HS-27A (cell line): Measurements from ENCODE around the gene MARCKSL1.

Experiments
- DNase-seq: peaks from one replicate; pipeline ENCODE4 v3.0.0-alpha.2; 2012; ENCODE audit warnings: low read depth, missing footprints

Gene MARCKSL1

GRCh38 chr1:32352831-32353383 lies 16.9 kb upstream of the MARCKSL1 start:
- DNase-seq = no peak

GRCh38 chr1:32352239-32352745 lies 16.3 kb upstream of the MARCKSL1 start:
- DNase-seq = no peak

GRCh38 chr1:32351399-32352238 lies 15.6 kb upstream of the MARCKSL1 start:
- peak; percentile 83 for DNase-seq

GRCh38 chr1:32350785-32351398 lies 14.9 kb upstream of the MARCKSL1 start:
- DNase-seq = no peak

- no peak for DNase-seq
These were observed 13.2 kb upstream of the MARCKSL1 start for GRCh38 chr1:32349211-32349708.

GRCh38 chr1:32346532-32347157 lies 10.6 kb upstream of the MARCKSL1 start:
- no peak for DNase-seq

GRCh38 chr1:32345289-32345827 lies 9.3 kb upstream of the MARCKSL1 start:
- no peak for DNase-seq

GRCh38 chr1:32342704-32343103 lies 6.7 kb upstream of the MARCKSL1 start:
- DNase-seq = no peak

GRCh38 chr1:32341971-32342370 lies 5.9 kb upstream of the MARCKSL1 start:
- no peak for DNase-seq

GRCh38 chr1:32341186-32341757 lies 5.2 kb upstream of the MARCKSL1 start:
- DNase-seq = no peak

GRCh38 chr1:32339363-32339978 lies 3.4 kb upstream of the MARCKSL1 start:
- no peak for DNase-seq

- no peak for DNase-seq
These were observed 2.7 kb upstream of the MARCKSL1 start for GRCh38 chr1:32338637-32339145.

- DNase-seq = no peak
These were observed 2.0 kb upstream of the MARCKSL1 start for GRCh38 chr1:32337855-32338636.

GRCh38 chr1:32336963-32337675 lies 1.1 kb upstream of the MARCKSL1 start:
- no peak for DNase-seq

- no peak for DNase-seq
These were observed 529 bp upstream of the MARCKSL1 start for GRCh38 chr1:32336591-32336932.

GRCh38 chr1:32335535-32335789 lies 571 bp downstream of the MARCKSL1 start:
- no peak for DNase-seq

GRCh38 chr1:32334864-32335534 lies 1.0 kb downstream of the MARCKSL1 start:
- no peak for DNase-seq

GRCh38 chr1:32334274-32334861 lies 1.7 kb downstream of the MARCKSL1 start:
- no peak for DNase-seq
